ENCODE measurements around the gene ACBD6. TPM values are rescaled to one million over a fixed set of nuclear protein-coding genes. Genes with fewer than 3 reads are reported as not detected.
"Not testable (repeated sequence)": the region's sequence is repeated elsewhere in the genome, so short reads cannot be mapped to it uniquely, and the experiment has no call there.

Gene ACBD6
- total RNA-seq, result 10 to 100 TPM; 42.6 to 50.1 (median 48.8) TPM

GRCh38 chr1:180502361-180503279 lies at the start of gene ACBD6:
TSS of gene ACBD6 (minus strand) at chr1:180502577. CDS start at chr1:180502266, 311 bp downstream.
- intact Hi-C loops (cut with DNase I; ENCODE audit: low total_unique reads), result no loop called here
- no peaks in the 10 kb centered on the region for H3K9me3 ChIP-seq
- no peaks in the 10 kb centered on the region for H3K36me3 ChIP-seq
- peak; percentile 70 to 79 for DNase-seq (ENCODE audit: low spot score in 2 of 2)
- H3K4me1 ChIP-seq, result peaks cover 0 to 8% of the 10 kb centered on the region in 2 donors
- peak within 1 kb of the TSS; percentile 82 to 94 (median 92) for H3K4me3 ChIP-seq
- TF ChIP-seq POLR2A (IDR thresholded peaks at IDR 0.05), result peak; percentile 19
- TF ChIP-seq CTCF (IDR thresholded peaks at IDR 0.05), result no peak
- peak; percentile 35 to 65 (median 59) for TF ChIP-seq POLR2AphosphoS5 (IDR thresholded peaks at IDR 0.05)
- peak within 1 kb of the TSS; percentile 90 to 92 for H3K27ac ChIP-seq
- no peaks in the 10 kb centered on the region for H3K27me3 ChIP-seq

GRCh38 chr1:180551997-180552396 lies 49.6 kb upstream of the ACBD6 start:
- no peaks in the 10 kb centered on the region for H3K27me3 ChIP-seq
- H3K27ac ChIP-seq, result no peak overlapping the region
- no peaks in the 10 kb centered on the region for H3K36me3 ChIP-seq
- no peaks in the 10 kb centered on the region for H3K9me3 ChIP-seq
- no peak overlapping the region for H3K4me3 ChIP-seq
- TF ChIP-seq POLR2A (IDR thresholded peaks at IDR 0.05) (no peak), POLR2AphosphoS5 (IDR thresholded peaks at IDR 0.05) (no peak), CTCF (IDR thresholded peaks at IDR 0.05) (no peak)
- intact Hi-C loops (cut with DNase I; ENCODE audit: low total_unique reads), result no loop called here
- no peak for DNase-seq (ENCODE audit: low spot score in 2 of 2)
- no peaks in the 10 kb centered on the region for H3K4me1 ChIP-seq

- no peaks in the 10 kb centered on the region for H3K27me3 ChIP-seq
- TF ChIP-seq POLR2AphosphoS5 (IDR thresholded peaks at IDR 0.05) (no peak), POLR2A (IDR thresholded peaks at IDR 0.05) (no peak), CTCF (IDR thresholded peaks at IDR 0.05) (no peak)
- H3K27ac ChIP-seq, result no peak overlapping the region
- no peaks in the 10 kb centered on the region for H3K36me3 ChIP-seq
- intact Hi-C loops (cut with DNase I; ENCODE audit: low total_unique reads), result no loop called here
- DNase-seq (ENCODE audit: low spot score in 2 of 2), result no peak
- H3K4me3 ChIP-seq, result no peak overlapping the region
- H3K4me1 ChIP-seq, result no peaks in the 10 kb centered on the region
- H3K9me3 ChIP-seq, result no peaks in the 10 kb centered on the region
Measured at GRCh38 chr1:180550241-180550640, 47.9 kb upstream of the ACBD6 start.

GRCh38 chr1:180549770-180550169 lies 47.4 kb upstream of the ACBD6 start:
- H3K27me3 ChIP-seq, H3K27ac ChIP-seq: not testable (repeated sequence)

GRCh38 chr1:180548686-180549317 lies 46.4 kb upstream of the ACBD6 start:
- Histone ChIP-seq H3K36me3 (no peaks in the 10 kb centered on the region), H3K9me3 (no peaks in the 10 kb centered on the region), H3K4me1 (no peaks in the 10 kb centered on the region), H3K27ac (no peak overlapping the region), H3K27me3 (no peaks in the 10 kb centered on the region), H3K4me3 (no peak overlapping the region)
- TF ChIP-seq POLR2AphosphoS5 (IDR thresholded peaks at IDR 0.05) (no peak), POLR2A (IDR thresholded peaks at IDR 0.05) (no peak), CTCF (IDR thresholded peaks at IDR 0.05) (no peak)
- DNase-seq (ENCODE audit: low spot score in 2 of 2), result no peak
- intact Hi-C loops (cut with DNase I; ENCODE audit: low total_unique reads), result loop anchor here (1.0 kb wide), 1 partner anchor 25 kb away; no protein-coding TSS in a partner anchor

More at GRCh38 chr1:180549770-180550169, 47.4 kb upstream of the ACBD6 start:
- intact Hi-C loops (cut with DNase I; ENCODE audit: low total_unique reads), result loop anchor here (1.0 kb wide), 1 partner anchor 25 kb away; no protein-coding TSS in a partner anchor
- H3K4me1 ChIP-seq; H3K36me3 ChIP-seq; DNase-seq (ENCODE audit: low spot score in 2 of 2); H3K4me3 ChIP-seq; H3K9me3 ChIP-seq: not testable (repeated sequence)

All from breast epithelium (tissue), 4 donors.